IPS-18a (cell line): Measurements from ENCODE around the gene PIGV.
"Not testable (repeated sequence)": the region's sequence is repeated elsewhere in the genome, so short reads cannot be mapped to it uniquely, and the experiment has no call there.

ENCODE experiments used
- H3K27ac ChIP-seq: one replicate; pipeline ENCODE4 v1.5.1; 2013; ENCODE audit warnings: low read length
- H3K27me3 ChIP-seq: one replicate; pipeline ENCODE4 v1.6.1; 2013; ENCODE audit warnings: mild to moderate bottlenecking, low read length; ENCODE audit not compliant: control insufficient read depth, insufficient read depth
- H3K36me3 ChIP-seq: one replicate; pipeline ENCODE4 v1.6.1; 2013; ENCODE audit warnings: low read depth, low read length; ENCODE audit not compliant: control insufficient read depth
- H3K4me1 ChIP-seq: one replicate; pipeline ENCODE4 v1.6.1; 2013; ENCODE audit warnings: low read depth, low read length; ENCODE audit not compliant: control insufficient read depth
- H3K4me3 ChIP-seq: one replicate; pipeline ENCODE4 v1.5.1; 2013; ENCODE audit warnings: low read length
- H3K9ac ChIP-seq: one replicate; pipeline ENCODE4 v1.6.1; 2013; ENCODE audit warnings: mild to moderate bottlenecking, low read length, moderate library complexity
- H3K9me3 ChIP-seq: one replicate; pipeline ENCODE4 v1.6.1; 2013; ENCODE audit warnings: low read depth, low read length; ENCODE audit not compliant: control insufficient read depth

PIGV gene

DNA sequence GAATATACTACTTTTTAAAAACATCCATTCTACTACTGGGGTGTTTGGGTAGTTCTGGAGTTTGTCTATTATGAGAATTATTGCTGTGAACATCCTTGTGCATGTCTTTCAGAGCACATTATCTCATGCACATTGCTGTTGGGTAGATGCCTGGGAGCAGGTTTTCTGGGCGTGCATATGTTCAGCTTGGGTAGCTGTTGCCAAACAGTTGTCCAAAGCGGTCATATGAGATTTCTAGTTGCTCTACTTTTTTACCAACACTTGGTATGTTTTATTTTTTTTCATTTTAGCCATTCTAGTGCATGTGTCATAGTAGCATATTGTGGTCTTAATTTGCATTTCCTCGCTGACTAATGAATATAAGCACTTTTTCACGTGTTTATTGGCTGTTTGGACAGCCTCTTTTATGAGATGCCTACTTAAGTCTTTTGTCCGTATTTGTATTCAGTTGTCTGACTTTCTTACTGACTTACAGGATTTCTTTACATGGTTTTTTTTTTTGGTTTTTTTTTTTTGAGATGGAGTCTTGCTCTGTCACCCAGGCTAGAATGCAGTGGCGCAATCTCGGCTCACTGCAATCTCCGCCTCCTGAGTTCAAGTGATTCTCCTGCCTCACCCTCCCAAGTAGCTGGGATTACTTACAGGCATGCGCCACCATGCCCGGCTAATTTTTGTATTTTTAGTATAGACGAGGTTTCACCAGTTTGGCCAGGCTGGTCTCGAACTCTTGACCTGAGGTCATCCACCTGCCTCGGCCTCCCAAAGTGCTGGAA lies 56.9 kb downstream of the PIGV start:
- Histone ChIP-seq H3K36me3 (peaks cover 23% of the 10 kb centered on the region), H3K4me1 (no peaks in the 10 kb centered on the region), H3K4me3 (no peak overlapping the region), H3K9me3 (no peaks in the 10 kb centered on the region), H3K27ac (no peak overlapping the region), H3K9ac (no peak overlapping the region), H3K27me3 (no peaks in the 10 kb centered on the region)

DNA sequence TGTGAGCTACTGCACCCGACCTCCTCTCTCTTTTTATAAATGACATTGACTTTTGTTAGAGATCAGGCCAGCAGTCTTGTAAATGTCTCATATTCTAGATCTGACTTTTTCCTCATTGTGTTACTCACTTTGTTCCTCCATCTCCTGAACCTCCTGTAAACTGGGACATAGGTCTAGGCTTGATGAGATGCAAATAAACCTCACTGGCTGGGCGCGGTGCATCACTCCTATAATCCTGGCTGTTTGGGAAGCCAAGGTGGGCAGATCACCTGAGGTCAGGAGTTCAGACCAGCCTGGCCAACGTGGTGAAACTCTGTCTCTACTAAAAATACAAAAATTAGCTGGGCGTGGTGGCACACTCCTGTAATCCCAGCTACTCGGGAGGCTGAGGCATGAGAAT lies 60.1 kb downstream of the PIGV start:
- not testable (repeated sequence) for H3K27ac ChIP-seq, H3K4me1 ChIP-seq, H3K9me3 ChIP-seq, H3K9ac ChIP-seq, H3K4me3 ChIP-seq, H3K27me3 ChIP-seq
- H3K36me3 ChIP-seq: peaks cover 41% of the 10 kb centered on the region
